Measurements from ENCODE around the gene OR5AK2. TPM values are rescaled to one million over a fixed set of nuclear protein-coding genes. Genes with fewer than 3 reads are reported as not detected.

Gene OR5AK2
- total RNA-seq, 1 donor from 2014 or later = not detected

DNA sequence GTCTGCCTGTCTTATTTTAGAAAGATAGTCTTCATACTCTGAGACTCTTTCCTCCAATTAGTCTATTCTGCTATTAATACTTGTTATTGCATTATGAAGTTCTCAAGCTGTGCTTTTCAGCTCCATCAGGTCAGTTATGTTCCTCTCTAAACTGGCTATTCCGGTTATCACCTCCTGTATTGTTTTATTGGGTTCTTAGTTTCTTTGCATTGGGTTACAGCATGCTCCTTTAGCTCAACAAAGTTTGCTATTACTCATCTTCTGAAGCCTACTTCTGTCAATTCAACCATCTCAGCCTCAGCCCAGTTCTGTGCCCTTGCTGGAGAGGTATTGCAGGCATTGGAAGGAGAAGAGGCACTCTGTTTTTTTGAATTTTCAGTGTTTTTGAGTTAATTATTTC is 21.0 kb upstream of the OR5AK2 start:
- DNase-seq = no peak
- H3K36me3 ChIP-seq = no peaks in the 10 kb centered on the region
- intact Hi-C loops (cut with micrococcal nuclease) = no loop called here
- H3K4me3 ChIP-seq = no peak overlapping the region
- no peaks in the 10 kb centered on the region for H3K27me3 ChIP-seq (ENCODE audit: low read depth)
- TF ChIP-seq, protein P1, sequence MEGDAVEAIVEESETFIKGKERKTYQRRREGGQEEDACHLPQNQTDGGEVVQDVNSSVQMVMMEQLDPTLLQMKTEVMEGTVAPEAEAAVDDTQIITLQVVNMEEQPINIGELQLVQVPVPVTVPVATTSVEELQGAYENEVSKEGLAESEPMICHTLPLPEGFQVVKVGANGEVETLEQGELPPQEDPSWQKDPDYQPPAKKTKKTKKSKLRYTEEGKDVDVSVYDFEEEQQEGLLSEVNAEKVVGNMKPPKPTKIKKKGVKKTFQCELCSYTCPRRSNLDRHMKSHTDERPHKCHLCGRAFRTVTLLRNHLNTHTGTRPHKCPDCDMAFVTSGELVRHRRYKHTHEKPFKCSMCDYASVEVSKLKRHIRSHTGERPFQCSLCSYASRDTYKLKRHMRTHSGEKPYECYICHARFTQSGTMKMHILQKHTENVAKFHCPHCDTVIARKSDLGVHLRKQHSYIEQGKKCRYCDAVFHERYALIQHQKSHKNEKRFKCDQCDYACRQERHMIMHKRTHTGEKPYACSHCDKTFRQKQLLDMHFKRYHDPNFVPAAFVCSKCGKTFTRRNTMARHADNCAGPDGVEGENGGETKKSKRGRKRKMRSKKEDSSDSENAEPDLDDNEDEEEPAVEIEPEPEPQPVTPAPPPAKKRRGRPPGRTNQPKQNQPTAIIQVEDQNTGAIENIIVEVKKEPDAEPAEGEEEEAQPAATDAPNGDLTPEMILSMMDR (IDR thresholded peaks at IDR 0.05; ENCODE audit: borderline replicate concordance) = no peak
- peaks cover 27% of the 10 kb centered on the region for H3K9me3 ChIP-seq (replicated peaks)
- no peak overlapping the region for H3K27ac ChIP-seq (replicated peaks)
- no peaks in the 10 kb centered on the region for H3K4me1 ChIP-seq

DNA sequence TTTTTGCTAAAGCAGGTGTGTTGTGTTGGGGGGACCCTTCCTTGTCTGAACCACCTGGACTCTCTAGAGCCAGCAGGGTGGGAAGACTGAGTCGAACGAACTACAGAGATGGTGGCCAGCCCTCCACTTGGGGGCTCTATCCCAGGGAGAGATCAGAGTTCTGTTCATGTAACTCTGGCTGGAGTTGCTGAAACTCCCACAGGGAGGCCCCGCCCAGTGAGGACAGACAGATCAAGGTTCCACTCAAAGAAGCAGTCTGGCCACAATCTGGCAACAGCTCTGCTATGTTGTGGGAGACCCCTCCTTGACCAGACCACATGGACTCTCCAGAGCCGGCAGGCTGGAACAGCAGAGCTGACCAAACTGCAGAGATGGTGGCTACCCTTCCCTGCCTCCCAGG is 20.2 kb upstream of the OR5AK2 start:
- DNase-seq = no peak
- intact Hi-C loops (cut with micrococcal nuclease) = no loop called here

DNA sequence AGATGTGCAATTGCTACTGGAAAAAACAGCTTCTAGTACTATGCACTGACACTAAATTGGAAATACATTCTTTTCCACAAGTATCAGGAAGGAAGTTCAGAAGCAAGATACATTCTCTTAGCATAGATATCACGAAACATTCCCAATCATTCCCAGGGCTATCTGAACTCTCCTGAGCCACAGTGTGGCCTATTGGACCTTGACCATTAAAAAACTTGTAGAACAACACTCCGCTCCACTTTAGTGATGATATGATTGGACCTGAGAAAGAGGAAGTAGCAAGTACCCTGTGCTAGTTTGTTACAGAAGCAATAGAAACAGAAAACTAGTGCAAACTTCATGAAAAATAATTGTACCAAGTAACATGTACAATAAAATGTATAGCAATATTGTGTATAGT is 11.4 kb upstream of the OR5AK2 start:
- Histone ChIP-seq H3K27me3 (ENCODE audit: low read depth) (no peaks in the 10 kb centered on the region), H3K4me1 (no peaks in the 10 kb centered on the region), H3K27ac (replicated peaks) (no peak overlapping the region), H3K9me3 (replicated peaks) (peaks cover 9% of the 10 kb centered on the region), H3K4me3 (no peak overlapping the region), H3K36me3 (no peaks in the 10 kb centered on the region)
- no peak for DNase-seq
- TF ChIP-seq, protein P1 (IDR thresholded peaks at IDR 0.05; ENCODE audit: borderline replicate concordance) = no peak
- intact Hi-C loops (cut with micrococcal nuclease) = no loop called here

More for the DNA sequence above, 20.2 kb upstream of the OR5AK2 start:
- Histone ChIP-seq H3K27ac (replicated peaks) (no peak overlapping the region), H3K36me3 (no peaks in the 10 kb centered on the region), H3K9me3 (replicated peaks) (peaks cover 31% of the 10 kb centered on the region), H3K27me3 (ENCODE audit: low read depth) (no peaks in the 10 kb centered on the region), H3K4me3 (no peak overlapping the region), H3K4me1 (no peaks in the 10 kb centered on the region)
- TF ChIP-seq, protein P1 (IDR thresholded peaks at IDR 0.05; ENCODE audit: borderline replicate concordance) = no peak

DNA sequence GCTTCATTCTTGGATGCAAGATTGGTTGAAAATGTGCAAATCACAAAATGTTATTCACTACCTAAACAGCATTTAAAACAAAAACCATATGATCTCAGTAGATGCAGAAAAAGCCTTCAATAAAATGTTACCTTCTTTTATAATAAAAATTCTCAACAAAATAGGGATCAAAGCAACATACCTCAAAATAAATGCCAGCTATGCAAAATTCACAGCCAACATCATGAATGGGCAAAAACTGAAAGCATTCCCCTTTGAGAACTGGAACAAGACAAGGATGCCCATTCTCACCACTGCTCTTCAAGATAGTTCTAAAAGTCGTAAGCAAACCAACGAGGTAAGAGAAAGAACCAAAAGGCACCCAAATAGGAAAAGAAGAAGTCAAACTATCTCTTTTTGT is 2.0 kb downstream of the OR5AK2 start:
- H3K4me3 ChIP-seq = no peak overlapping the region
- TF ChIP-seq, protein P1 (IDR thresholded peaks at IDR 0.05; ENCODE audit: borderline replicate concordance) = no peak
- H3K4me1 ChIP-seq = no peaks in the 10 kb centered on the region
- intact Hi-C loops (cut with micrococcal nuclease) = no loop called here
- peaks cover 35% of the 10 kb centered on the region for H3K9me3 ChIP-seq (replicated peaks)
- no peaks in the 10 kb centered on the region for H3K36me3 ChIP-seq
- H3K27me3 ChIP-seq (ENCODE audit: low read depth) = no peaks in the 10 kb centered on the region
- H3K27ac ChIP-seq (replicated peaks) = no peak overlapping the region
- DNase-seq = no peak

DNA sequence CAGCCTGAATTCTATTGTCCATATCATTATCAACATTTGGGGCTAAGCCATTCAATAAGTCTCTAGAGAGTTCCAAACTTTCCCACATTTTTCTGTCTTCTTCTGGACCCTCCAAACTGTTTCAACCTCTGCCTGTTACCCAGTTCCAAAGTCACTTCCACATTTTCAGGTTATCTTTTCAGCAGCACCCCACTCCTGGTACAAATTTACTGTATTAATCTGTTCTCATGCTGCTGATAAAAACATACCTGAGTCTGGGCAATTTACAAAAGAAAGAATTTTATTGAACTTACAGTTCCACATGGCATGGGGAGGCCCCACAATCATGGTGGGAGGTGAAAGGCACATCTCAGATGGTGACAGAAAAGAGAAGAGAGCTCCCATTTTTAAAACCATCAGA is 5.8 kb downstream of the OR5AK2 start:
- H3K4me1 ChIP-seq = no peaks in the 10 kb centered on the region

More for the DNA sequence above, 5.8 kb downstream of the OR5AK2 start:
- TF ChIP-seq, protein P1 (IDR thresholded peaks at IDR 0.05; ENCODE audit: borderline replicate concordance) = no peak
- Histone ChIP-seq H3K27ac (replicated peaks) (no peak overlapping the region), H3K27me3 (ENCODE audit: low read depth) (no peaks in the 10 kb centered on the region), H3K4me3 (no peak overlapping the region), H3K36me3 (no peaks in the 10 kb centered on the region), H3K9me3 (replicated peaks) (peaks cover 59% of the 10 kb centered on the region)
- intact Hi-C loops (cut with micrococcal nuclease) = no loop called here
- no peak for DNase-seq

Measured in left ventricle myocardium inferior (tissue), 1 donor.